SW 1271 (cell line): ENCODE results near the gene MAS1L.

Experiments used
- DNase-seq, 2 experiments: peaks; one replicate each; lab custom pipeline; 2025; lab: John Stamatoyannopoulos, UW

MAS1L gene

DNA sequence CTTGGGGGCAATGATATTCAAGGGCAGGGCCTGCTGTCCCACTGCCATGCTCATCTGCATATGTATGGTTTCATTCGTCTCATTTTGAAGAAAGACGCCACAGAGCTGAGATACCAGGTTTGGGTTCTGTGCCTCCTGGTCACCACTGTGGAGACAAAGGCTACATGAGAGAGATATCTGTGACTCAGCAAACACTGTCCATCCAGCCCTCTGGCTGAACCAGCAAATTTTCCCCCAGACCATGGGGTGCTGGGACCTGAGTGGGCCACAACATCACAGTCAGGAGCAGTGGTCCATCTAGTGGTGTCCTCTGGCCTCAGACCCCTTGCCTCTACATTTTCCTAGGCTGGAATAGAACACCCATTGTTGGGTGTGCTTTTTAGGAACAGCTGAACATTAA is at the start of gene MAS1L:
MAS1L (minus strand) TSS at position 297 of the 400 bp plus-strand sequence; CDS start at position 243, 54 bp downstream.
- no peak for DNase-seq

GRCh38 chr6:29532320-29532951 is 44.7 kb upstream of the MAS1L start:
- DNase-seq, result no peak

- DNase-seq, result peak in 1 of 2 experiments; percentile 18
Observed at GRCh38 chr6:29531668-29532067, 43.9 kb upstream of the MAS1L start.

GRCh38 chr6:29530671-29531310 is 43.0 kb upstream of the MAS1L start:
- no peak for DNase-seq

GRCh38 chr6:29529956-29530355 is 42.2 kb upstream of the MAS1L start:
- DNase-seq, result no peak

DNA sequence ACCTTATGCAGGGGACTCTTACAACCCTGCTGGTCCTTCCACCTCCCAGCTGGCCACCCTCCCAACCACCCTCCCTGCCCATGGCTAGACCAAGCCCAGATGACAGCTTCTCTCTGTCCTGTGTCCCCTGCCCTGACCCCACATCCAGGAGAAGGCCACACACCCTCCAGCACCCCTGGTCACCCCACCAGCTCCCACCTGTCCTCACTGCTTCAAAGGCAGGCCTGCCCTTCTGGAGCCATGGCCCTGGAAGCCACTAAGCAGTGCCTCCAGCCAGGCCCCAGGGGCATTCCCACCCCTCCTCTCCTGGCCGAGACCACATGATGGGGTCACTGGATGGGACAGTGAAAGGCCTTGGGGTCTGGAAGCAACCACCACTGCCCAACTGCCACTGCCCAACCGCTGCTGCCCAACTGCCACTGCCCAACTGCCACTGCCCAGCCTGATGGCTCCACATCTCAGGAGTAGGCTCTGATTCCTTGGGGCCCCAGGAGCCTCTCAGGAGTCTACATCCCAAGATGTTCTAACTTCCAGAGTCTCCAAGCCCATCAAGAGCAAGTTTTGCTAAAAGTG is 41.3 kb upstream of the MAS1L start:
- no peak for DNase-seq

GRCh38 chr6:29528300-29528931 is 40.7 kb upstream of the MAS1L start:
- no peak for DNase-seq

GRCh38 chr6:29527564-29527963 is 39.8 kb upstream of the MAS1L start:
- DNase-seq, result no peak

DNA sequence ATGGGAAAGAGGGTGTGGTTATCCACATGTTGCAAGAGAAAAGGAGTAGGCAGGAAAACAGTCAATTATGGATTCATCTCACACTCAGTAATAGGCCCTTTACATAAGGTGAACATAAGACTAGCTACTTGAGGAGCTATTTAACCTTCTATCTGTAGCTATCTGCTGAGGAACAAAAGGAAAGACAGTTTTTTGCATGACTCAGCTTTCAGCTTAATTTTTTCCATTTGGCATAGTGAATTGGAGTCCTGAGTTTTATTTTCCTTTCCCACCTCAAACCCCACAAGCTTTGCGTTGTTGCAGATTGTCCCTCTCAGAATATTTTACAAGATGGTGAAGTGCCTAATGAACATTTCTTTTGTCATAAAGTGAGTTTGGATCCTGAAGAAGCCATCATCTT is 39.4 kb upstream of the MAS1L start:
- DNase-seq, result no peak

GRCh38 chr6:29525311-29525639 is 37.5 kb upstream of the MAS1L start:
- DNase-seq, result no peak

GRCh38 chr6:29524444-29525310 is 36.9 kb upstream of the MAS1L start:
- DNase-seq, result no peak

DNA sequence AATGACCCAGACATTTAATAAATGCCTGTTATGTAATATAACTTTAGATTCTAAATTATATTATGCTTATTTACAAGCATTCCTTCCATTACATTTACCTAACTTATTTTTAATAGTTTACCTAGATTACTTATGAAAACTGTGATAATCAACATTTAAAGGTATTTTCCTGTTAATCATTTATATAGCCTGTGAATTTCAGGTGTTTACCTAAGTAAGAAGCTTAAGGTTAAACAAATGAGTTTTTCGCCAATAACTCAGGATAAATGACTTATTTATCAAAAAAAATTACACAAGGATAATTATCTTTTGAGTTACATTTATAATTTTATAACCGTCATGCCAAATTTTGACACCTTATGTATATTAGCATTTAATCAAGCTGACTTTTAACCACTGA is 36.3 kb upstream of the MAS1L start:
- DNase-seq, result no peak

GRCh38 chr6:29522227-29522626 is 34.5 kb upstream of the MAS1L start:
- no peak for DNase-seq

DNA sequence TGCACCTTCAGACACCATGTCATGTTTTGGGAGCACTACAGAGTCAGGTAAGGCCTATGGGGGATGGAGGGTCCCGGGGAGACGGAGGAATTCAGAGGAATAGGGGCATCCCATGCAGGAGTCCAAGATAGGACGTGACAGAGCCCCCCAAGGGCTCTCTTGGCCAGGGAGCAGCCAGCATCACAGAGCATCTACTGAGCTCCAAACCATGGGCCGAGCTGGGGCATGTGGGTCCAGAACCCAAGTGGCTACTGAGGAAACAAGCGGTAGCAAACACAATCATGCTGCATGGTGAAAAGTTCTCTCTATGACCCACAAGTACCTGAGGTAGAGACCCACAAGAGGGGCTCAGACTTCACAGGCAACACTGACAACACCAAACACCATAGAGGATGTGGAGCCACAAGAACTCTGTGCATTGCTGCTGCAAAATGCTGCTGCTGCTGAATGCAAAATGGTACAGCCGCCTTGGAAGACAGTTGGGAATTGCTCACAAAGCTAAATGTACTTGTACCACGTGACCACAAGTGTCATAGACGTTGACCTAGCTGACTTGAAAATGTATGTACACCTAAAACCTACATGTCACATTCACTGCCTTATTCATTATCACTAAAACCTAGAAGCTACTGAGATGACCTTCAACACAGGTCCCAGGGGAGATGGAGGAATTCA is 33.4 kb upstream of the MAS1L start:
- DNase-seq, result no peak

DNA sequence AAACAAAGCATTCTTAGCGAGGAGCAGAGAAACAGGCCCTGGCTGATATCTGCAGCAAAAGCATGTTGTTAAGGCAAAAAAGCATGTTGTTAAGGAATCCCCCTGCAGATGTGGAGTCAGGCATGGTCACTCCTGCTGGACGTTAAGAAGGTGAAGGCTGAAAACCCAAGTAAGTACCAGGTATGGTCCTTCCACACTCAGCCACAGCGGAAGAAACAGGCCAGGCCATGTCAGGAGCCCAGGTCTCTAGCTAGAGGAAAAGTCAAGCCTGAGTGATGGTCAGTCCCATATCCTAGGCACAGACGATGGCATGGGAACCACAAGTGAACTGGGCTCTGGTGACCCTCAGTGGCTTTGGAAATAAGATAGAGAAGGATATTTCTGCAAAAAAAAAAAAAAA is 32.5 kb upstream of the MAS1L start:
- DNase-seq, result no peak

DNA sequence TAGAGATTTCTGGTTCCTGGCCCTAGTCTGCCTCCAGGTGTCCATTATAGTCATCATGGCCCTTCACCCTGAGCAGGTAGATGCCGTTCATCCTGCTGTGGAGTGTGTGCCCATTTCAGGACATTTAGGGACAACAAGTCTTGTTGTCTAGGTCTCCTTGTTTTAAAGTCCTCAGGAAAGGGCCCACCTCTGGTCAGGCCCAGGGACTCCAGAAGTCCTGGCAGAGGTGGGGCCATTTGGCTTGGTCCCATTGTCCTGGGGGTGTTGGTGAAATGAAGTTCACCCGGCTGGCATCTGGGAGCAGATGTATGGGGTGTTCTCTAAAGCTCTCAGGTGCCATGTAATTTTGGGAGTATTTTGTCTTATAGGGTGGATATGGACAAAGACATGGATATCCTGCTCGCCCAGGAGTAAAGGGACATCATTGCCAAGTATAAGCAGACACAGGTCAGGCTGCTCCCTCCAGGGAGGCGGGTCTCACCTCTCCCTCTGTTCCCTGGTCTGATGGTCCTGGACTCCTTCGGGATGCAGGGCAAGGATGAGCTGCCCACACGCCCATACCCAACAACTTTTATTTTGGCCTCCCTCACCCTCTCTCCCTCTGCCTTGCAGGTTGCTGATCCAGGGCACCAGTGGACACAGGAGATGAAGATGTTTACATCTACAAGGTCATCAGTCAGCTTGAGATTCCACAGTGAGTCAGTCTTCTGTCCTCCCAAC is 31.7 kb upstream of the MAS1L start:
- DNase-seq, result no peak

DNA sequence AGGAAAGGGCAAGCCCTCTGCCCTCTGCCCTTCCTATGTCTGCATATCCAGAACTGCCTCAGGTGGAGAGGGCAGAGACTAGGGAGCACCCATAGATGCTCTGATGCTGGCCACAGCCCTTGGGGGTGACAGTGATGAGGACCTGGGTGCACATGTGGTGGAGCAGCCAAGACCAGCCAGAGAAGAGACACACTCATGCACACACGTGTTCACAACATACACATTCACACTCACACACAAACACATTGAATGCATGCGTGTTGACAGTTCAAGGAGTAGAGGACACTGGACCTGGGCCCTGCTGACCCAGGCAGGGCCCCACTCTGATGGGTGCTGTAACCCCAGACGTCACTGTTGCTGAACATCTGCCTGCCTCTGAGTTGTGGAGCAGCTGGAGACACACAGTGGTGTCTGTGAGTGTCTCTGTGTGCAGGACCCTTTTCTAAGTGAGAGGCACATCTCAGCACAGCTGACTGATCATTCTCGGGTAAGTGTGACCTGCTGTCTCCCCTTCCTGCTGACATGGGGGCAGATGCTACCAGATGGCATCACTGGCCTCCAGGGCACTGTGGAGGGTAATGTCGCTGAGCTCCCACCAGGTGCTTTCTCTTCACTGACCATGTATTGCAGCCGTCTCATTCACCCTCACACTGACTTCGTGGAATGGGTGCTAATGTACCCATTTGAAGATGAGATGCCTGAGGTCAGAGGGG is 30.1 kb upstream of the MAS1L start:
- DNase-seq, result no peak

DNA sequence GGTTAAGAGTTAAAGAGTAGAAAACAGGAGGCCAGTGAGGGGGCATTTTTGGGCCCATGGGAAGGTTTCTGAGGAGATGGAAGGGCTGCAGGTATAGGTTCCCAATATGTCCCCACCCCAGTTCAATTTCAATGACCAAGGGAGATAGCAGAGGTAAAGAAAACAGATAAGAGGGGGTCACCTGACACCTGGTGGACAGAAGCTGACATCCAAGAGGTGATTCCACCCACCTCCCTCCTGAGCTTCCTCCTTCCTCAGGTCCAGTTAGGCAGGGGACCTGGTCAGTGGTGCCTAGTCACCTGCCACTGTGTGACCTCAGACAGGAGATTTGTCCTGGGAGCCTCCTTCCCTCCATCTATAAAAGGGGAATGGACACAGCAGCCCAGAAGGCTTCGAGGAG is 29.5 kb upstream of the MAS1L start:
- no peak for DNase-seq

DNA sequence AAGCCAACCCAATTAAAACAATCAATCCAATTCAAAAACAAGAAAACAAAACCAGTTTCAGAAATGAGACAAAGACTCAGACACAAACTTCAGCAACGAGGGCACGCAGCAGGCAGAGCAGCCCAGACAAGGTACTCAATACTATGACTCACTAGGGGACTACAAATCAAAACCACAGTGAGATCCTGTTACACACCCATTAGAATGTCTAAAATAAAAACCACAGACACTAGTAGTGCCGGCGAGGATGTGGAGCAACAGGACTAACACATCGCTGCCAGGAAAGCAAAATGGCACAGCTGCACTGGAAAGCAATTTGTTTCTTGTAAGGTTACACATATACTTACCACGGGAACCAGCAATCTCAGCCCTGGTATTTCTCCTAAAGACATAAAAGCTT is 28.4 kb upstream of the MAS1L start:
- peak in 1 of 2 experiments; percentile 69 for DNase-seq

- no peak for DNase-seq
Observed at GRCh38 chr6:29510746-29511300, 23.1 kb upstream of the MAS1L start.
